COR-L47 (cell line): Measurements from ENCODE around the gene LRRC8B.
A peak's percentile ranks its signal among the peaks of the same experiment; 100 is the strongest.
"Not testable (repeated sequence)": the region's sequence is repeated elsewhere in the genome, so short reads cannot be mapped to it uniquely, and the experiment has no call there.

Source experiments
- DNase-seq: peaks from one replicate; lab custom pipeline; 2025; lab: John Stamatoyannopoulos, UW

The LRRC8B gene

DNA sequence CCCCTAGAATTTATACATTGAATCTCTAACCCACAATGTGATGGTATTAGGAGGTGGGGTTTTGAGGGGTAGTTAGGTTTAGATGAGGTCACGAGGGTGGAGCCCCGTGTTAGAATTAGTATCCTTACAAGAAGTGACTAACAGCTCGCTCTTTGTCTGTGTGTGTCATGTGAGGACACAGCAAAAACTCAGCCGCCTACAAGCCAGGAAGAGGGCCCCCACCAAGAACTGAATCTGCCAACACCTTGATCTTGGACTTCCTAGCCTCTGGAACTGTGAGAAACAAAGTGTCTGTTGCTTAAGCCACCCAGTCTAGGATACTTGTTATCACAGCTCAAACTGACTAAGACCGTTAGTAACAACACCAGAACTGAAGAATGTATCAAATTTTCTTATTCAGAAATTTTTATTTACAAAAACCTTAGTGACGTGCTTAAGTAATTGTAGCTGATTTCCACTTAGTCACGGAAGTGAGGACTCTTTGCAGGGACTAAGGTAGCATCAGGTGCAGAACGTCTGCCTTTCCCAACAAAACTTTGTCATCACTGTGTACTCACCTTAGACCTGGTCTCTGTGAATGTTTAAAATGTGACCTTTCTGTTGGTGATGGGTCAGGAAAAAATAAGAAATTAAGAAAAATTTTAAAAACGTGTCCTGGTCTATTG, 83.8 kb downstream of the LRRC8B start:
- no peak for DNase-seq

DNA sequence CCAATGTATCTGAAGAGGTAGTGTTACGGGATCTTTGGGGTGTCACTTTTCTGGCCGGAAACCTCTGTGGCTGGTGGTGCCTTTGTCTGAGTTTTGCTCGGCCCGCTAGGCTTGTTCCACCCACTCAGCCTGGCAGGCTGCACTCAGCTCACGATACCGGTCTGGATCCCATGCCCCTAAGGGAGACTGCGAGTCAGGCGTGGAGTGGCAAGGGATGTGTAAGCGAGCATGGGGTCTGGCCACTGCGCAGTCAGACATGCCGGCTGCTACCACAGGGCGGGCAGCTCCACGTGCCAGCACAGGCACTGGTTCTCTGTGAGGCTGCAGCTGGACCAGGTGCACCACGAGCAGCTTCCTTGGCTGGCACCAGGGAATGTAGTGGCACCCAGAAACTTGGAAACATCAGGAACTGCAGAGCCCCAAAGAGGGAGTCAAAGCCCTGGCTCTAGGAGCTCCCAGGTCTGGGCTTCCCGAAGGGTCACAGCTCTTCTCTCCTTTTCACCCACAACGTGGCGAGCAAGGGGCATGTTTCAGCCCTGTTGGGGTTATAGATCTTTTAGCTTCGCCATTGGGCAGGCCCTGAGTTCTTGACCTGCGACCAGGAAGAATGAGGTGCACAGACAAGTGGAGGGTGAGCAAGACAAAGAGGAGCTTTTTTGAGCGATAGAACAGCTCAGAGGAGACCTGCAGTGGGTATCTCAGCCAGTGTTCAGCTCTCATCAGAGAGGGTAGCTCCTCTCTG, 84.5 kb downstream of the LRRC8B start:
- DNase-seq = no peak

DNA sequence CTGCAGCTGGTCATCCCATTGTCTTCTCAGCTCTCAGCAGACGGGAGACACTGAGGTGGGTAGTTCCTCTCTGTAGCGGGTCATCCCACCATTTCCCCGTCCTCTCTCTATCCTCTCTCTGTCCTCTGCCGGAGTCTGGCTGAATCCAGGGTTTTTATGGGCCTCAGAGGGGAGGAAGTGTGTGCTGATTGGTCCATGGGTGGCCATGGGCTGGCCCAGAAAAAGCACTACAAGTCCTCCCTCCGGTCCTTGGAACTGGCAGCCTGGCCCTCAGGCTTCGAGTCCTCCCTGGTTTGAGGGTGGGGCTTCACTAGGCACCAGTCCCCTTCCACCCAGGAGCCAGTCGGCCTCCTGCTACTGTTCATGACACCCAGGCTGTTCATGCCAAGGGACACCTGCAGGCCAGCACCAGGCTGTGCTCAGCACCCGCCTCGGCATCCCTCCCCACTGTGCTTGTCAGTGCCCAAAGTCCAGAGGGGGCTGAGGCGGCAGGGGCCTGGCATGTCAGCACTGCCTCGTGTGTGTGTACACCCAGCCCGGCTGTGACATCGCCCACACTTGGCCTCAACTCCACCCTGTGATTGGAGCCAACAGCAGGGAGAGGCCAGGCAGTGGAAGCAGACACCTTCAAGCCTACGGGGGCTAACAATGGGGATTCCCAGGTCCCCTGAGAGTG, 85.3 kb downstream of the LRRC8B start:
- DNase-seq = no peak

DNA sequence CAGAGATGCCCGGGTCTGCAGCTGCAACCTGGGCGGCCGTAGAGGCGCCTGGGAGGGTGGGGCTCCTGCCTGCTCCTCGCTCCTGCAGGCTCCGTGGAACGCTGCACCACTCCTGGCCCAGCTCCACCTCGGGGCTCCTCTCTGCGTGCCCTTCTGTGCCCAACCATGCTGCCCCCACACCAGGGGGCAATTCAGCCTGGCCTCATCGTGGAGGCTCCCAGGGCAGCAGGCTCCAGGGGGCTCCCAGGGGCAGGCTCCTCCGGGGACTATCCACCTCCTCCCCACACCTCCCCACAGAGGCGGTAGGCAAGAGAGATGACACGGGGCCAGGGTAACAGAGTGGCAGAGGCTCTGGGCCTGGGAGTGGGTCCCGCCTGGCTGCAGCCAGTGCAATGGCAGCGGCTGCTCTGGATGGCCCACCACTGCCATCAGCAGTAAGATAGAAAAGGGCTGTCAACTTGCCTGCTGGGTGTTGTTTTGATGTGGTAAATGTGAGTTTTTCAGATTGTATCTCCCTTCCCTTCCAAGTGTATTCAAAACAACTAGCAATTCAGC, 85.9 kb downstream of the LRRC8B start:
- DNase-seq = no peak

DNA sequence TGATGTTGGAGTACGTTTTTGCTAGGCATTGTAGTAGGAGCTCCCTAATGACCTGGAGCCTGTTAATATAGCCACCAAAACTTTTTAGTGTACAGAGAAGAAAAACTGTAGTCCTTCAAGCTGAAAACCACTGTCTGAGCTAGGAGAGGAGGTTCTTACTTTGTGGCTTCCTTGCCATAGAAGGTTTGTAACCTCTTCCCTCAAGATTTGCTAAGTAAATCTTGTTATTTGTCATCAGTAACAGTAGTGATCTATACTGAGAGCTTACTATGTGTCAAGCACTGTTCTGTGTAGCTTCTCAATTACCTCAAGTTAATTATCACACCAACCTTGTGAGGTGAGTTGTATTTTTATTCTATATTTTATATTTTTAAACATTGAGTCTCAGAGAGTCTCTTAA, 87.1 kb downstream of the LRRC8B start:
- DNase-seq = no peak

DNA sequence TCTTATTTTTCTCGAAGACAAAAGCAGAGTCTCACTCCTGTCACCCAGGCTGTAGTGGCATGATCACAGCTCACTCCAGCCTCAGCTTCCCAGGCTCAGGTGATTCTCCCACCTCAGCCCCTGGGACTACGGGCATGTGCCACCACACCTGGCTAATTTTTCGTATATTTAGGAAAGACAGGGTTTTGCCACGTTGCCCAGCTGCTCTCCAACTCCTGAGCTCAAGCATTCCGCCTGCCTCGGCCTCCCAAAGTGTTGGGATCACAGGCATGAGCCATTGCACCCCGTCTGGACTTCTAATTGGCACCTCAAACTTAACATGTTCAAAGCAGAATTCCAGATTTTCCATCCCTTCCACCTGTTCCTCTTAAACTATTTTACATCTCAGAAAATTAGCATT, 89.3 kb downstream of the LRRC8B start:
- no peak for DNase-seq

DNA sequence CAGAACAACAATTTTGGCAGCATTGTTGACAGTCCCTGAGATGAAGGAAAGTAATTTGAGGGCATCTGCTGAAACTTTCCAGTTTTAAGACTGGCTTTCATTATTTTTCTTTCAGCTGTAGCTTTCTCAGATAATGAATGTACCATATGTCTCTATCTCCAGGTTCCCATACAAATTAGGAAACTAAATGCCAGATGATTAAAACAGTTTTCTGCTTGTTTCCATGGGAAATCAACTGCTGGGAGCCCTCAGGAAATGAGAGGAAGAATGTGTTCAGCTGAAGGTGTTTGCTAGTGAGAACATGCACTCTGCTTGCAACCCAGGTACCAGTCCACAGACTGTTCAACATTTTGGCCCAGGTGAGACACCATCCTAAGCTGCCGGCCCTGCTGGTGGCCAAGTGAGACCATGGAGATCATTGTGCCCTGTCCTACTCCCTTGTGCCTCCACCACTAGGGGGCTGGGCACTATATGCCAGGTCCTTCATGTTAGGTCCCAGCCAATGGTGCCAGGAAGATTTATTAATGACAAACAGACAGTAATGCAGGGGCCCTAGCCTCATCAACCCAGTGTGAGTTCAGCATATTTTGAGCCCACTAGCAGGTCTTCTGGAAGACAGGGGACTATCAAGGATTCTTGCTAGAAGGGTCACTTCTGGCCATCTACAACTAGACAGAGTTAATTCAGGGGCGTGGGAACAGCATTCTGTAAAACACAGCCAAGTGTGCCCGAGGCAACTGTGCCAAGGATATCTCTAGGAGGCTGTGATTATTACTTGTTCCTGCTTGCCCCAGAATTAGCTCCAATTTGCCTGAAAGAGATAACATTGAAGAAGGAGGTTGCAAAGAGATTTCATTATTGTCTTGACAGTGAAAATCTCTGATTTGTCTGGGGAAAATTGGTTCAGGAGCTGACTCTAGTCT, 91.3 kb downstream of the LRRC8B start:
- peak; percentile 25 for DNase-seq

DNA sequence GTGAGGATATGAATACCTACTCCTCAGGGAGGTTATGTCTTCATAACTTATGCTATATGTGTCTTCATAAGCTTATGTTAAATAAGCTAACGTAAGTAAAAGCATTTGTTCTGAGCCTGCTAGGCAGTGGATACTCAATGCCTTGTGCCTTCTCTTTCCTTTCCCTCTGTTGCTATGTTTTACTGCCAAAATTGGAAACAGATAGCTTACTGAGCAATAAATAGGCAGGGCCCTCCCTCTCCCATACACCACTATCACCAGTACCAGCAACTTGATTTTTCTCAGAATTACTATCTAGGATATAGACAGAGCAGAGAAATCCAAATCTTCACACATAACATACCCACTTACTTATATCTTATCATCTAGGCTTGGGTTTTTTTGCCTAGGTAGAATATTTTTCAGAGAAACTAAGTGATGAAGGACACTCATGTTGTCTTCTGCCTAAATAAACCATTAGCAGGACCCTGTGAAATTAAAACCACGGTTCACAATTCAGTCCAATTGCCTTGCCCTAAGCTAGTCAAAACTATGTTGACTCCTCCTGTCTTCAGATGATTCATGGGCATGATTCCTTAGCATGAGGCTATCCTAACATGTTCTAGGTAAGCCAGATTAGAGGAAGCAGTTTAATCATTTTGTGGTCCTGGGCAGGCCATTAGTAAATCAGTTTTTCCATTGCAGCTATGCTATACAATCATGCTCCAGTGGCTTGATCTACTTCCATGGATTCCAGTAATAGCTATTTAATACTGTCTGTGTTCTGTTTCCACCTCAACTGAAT, 92.4 kb downstream of the LRRC8B start:
- no peak for DNase-seq

DNA sequence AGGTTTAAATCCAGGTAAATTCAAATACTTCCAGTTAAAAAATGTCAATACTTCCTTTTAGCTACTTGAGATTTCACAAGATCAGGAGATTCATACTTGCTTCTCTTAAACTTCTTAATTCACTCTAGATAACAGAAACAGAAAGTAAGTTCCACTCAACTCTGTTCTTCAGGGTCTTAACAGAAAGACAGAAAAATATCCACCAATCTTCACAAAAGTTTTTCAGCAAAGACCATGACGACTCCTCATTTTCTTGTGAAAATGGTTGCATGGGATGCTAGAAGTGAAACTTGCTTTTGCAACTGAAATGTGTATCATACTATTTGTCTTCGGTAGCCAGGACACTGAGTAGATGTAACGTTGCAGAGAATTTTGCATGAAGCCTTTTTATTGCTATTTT, 96.0 kb downstream of the LRRC8B start:
- no peak for DNase-seq

DNA sequence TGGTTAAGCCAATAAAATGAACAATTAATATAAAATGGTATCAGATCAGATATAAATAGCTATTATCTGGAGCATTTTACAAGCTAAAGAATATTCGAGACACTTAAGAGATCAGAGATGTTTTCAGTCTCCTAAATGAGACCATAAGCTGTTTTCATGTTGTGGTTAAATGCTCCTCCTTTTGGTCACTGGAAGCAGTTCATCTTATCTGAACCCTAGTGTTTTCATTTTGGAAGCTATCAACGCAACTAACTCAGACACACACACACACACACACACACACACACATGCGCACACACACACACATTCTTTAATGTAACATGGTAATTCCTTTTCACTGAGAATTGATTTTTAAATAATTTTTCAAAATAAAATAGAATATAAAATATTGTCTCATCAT, 98.3 kb downstream of the LRRC8B start:
- no peak for DNase-seq

DNA sequence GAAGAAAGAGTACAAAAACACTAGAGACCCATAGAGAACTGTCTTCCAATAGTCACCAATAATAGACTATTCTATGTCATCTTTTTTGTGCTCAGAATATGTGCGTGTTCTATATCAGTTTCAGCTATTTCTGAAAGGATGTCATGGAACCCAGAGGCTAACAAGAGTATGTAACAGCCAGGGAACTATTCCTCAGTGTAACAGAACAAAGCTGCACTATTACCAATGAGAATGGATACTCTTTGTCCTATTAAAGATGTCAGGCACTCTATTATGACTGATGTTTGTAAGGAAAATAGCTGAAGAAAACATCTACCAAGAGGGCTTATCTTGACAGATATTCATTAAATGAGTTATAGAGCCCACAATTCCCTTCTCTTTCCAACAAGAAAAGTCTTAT, 99.7 kb downstream of the LRRC8B start:
- no peak for DNase-seq

DNA sequence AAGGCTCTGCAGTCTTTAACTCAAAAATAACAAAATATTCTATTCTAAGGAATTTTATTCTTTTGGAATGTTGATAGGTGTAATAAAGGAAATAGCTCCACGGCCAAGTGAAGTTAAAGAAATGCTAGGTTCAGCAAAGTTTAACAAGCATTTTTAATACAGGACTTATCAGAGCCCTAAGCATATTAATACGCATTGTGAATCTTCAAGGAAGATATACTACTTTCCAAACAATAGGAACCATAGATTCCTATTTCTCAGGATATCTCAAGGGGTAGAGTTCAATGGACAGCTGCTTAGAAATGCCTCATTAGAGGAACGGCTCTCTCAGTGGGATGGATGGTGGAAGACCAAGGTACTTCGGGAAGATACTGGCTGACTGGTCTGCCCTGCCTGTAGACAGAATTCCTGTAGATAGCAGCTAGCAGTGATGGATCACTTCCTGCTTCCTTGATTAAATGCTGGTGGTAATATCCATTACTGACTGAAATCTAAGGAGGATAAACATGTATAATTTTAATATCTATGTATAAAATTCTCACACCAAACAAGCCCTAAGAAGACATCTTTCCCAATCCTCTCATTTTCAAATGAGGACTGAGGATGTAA, 100.2 kb downstream of the LRRC8B start:
- DNase-seq = no peak

DNA sequence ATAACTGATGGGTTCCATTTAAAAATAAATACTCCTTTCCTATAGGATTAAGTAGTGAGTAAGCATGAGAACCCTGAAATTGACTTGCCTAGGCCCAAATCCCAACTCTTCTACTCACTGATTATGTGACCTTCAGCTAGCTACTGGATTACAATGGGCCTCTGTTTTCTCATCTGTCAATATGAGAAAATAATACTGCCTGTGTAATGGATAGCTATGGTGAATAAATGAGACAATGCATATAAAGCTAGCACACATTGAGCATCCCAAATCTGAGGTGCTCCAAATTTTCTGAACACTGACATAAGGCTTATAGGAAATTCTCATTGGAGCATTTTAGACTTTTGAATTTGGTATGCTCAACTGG, 103.0 kb downstream of the LRRC8B start:
- no peak for DNase-seq

DNA sequence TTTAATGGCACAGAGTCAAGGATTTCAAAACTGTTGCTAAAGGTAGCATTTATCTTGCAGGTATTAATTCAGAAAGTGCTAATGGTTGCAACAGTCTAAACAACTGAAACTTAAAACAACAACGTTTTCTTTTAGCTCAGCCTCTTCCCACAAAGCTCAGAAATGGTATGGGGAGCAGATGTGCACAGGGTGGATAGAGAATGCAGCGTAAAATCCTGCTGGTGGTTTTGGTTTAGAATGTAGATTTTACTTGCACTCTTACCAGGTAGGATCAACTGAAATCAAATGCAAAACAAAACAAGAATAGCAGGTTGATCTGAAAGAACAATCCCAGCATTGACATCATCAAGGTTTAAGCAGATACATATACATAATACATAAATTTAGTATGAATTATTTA, 104.5 kb downstream of the LRRC8B start:
- DNase-seq = no peak

DNA sequence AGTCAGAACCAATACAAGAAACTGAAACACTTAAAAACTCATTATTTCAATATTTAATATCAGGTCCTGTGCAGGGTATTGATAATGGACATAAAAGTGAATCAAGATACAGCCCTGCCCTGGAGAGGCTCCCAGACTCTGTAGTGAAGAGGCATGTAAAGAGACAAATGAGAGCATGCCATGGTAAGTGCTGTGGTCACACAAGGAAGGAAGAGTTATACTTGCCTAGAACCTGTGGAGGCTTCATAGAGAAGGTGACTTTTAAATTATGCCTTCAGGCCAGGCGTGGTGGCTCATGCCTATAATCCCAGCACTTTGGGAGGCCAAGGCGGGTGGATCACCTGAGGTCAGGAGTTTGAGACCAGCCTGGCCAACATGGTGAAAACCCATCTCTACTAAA, 105.0 kb downstream of the LRRC8B start:
- DNase-seq = not testable (repeated sequence)

DNA sequence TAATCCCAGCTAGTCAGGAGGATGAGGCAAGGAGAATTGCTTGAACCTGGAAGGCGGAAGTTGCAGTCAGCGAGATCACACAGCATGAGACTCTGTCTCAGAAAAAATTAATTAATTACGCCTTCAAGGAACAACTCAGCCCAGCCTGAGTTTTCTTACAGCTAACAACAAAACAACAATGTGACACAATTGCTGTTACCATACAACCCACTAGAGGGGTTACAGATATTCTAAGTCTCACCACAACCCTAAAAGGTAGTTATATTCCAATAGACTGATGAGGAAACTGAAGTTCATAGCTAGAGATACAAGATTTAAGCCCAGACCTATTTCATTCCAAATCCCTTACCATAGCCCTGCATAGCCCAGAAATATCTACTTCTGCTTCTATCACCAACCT, 105.4 kb downstream of the LRRC8B start:
- no peak for DNase-seq

DNA sequence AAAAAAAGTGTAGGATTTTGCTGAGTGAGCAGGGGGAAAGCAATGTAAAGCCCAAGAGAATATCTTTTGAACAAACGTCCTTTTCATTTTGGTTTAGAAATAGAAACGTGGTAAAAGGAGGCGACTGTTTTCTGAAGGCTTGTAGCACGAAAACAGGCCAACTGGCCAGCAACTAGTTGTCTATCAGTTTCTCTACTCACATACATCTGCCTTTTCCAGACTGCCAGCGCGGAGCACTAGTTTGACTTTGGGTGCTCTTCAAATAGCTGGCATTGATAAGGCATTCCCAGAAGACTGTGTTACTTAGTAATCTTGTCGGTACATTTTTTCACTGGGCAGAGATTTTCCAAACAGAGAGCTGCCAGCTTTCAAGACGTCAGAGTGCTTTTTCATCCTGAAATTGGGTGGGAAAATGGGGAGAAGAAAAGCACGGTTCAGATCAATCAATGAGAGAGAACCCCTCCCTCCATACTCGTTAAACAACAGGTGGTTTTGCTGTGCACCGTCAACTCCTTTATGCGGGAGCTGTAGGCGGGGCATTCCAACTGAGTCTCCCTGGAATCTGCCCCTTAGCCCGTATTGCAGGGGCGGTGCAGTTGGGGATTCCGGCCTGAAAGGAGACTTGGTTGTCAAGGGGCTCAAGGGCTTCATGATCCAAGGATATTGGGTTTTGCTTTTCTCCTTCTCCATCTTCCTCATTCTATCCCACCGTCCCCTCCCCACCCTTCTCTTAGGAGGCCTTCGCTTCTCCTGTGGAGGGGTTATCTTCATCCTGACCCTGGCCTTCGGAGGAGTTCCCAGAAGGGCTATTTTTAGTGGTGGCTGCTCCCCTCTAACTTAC, 107.4 kb downstream of the LRRC8B start:
- peak; percentile 1 for DNase-seq

DNA sequence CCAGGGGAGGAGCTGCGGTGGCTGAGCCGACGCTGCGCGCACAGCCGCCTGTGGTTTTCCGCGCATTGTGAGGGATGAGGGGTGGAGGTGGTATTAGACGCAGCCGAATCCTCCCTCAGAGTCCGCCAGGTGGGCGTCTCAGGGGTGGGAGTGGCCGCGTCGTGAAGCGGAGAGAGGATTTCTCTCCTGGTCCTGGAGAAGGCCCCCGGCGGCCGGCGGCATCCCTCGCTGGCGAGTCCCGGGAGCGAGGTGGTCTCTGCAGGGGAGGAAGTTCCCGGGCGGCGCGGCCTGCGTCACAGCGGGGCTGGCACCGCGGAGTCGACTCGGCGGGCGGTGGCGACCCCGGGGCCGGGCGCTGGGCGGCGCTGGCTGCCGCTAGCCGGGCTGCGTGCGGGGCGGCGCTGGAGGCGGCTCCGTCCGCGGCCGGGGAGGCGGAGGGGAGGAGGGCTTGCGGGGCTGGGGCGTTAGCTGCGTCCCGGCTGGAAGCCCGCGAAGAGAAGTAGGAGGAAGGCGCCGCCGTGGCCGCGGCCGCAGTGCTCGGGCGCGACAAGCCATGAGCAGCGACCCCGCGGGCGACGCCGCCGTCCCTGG, 108.1 kb downstream of the LRRC8B start, which contains the start of gene LRRC8C:
TSS of gene LRRC8C (plus strand) at position 464 of the 591 bp plus-strand sequence. CDS start 53,354 bp downstream, outside the sequence.
- peak; percentile 67 for DNase-seq

DNA sequence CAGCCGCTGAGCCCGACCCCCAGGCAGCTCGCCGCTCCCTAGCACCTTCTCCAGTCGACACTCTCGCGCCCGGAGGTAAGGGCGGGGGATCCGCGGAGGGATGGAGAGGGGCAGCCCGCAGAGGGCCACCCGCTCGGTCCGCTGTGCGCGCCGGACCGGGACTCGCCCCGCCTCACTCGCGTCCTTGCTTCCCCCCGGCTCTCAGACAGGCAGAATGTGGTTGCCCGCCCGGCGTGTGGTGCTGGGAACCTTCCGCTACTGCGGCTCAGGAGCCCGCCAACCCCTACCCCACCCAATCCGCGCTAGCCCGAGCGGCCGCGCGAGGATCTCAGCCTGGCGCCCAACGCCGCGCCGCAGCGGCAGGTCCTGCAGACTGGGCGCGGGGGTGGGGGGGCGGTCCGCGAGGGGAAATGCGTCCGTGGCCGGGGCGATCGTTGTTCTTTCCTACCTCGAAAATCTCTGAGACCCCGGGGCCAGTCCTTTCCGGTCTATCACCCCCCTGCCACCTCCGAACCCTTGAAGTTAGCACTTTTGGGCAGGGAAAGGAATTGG, 108.7 kb downstream of the LRRC8B start:
- DNase-seq = peak; percentile 75
